Activated naive CD8-positive, alpha-beta T cell (primary cell): ENCODE data around the gene WDR4.
"Not testable (repeated sequence)": the region's sequence is repeated elsewhere in the genome, so short reads cannot be mapped to it uniquely, and the experiment has no call there.

Source experiments
- H3K27ac Mint-ChIP-seq: one replicate; pipeline ENCODE4 v1.8.0; 2021; ENCODE audit warnings: mixed read lengths
- H3K27me3 Mint-ChIP-seq: one replicate; pipeline ENCODE4 v1.8.0; 2021; ENCODE audit warnings: mixed read lengths
- H3K36me3 Mint-ChIP-seq: one replicate; pipeline ENCODE4 v1.8.0; 2021; ENCODE audit warnings: mixed read lengths
- H3K4me1 Mint-ChIP-seq: one replicate; pipeline ENCODE4 v1.8.0; 2021; ENCODE audit warnings: low read depth, mixed read lengths
- H3K4me3 Mint-ChIP-seq: one replicate; pipeline ENCODE4 v1.8.0; 2021; ENCODE audit warnings: mild to moderate bottlenecking, mixed read lengths
- H3K9me3 Mint-ChIP-seq: one replicate; pipeline ENCODE4 v1.8.0; 2021; ENCODE audit warnings: low read depth, mixed read lengths

WDR4 gene

DNA sequence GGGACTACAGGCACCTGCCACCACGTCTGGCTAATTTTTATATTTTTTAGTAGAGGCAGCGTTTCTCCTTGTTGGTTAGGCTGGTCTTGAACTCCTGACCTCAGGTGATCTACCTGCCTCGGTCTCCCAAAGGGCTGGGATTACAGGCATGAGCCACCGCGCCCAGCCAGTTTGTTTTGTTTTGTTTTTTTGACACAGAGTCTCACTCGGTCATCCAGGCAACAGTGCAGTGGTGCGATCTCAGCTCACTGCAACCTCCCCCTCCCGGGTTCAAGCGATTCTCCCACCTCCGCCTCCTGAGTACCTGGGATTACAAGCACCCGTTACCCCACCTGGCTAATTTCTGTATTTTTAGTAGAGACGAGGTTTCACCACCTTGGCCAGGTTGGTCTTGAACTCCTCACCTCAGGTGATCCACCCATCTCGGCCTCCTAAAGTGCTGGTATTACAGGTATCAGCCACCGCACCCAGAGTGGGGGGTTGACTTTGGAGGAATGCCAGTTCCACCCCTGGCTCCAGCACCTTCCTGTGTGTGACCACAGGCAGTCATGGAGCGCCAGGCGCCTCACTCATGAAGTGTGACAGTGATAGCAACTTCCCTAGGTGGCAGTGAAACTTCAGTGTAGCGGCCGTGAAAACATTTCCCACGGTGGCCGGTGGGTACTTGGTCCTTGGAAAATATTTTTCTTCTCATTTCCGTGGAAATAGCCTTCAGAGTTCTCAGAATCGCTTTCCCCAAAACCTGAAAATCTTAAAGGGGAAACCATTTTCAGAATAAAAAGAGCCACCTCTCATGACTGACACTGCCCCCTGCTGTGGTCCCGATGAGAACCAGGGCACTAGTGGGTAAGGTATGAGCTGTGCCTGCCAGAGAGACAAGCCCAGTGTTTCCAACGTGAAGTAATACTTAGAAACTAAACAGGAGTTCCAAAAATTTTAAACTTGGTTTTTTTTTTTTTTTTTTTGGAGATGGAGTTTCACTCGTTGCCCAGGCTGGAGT, 48.6 kb downstream of the WDR4 start:
- H3K27me3 Mint-ChIP-seq, result peaks cover 5% of the 10 kb centered on the region
- no peak overlapping the region for H3K27ac Mint-ChIP-seq
- H3K9me3 Mint-ChIP-seq, result no peaks in the 10 kb centered on the region
- no peaks in the 10 kb centered on the region for H3K36me3 Mint-ChIP-seq
- peaks cover 34% of the 10 kb centered on the region for H3K4me1 Mint-ChIP-seq
- H3K4me3 Mint-ChIP-seq, result peak overlapping the region; percentile 7

DNA sequence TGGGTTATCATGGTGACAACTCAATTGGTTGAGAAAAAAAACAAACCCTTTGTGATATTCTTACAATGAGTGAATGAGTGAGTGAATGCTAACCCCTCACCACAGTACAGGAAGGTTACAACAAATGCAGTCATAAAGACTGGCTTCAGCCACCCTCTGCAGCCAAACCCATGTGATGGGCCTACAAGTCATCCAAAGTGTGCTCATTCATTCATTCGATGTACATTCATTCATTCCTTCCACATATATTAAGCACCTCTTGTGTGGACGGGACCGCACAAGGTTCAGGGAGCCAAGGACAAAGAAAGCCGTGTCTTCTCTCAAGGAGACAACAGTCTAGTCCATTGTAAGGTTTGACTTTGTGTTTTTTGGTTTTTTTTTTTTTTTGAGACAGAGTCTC, 49.4 kb downstream of the WDR4 start:
- Mint-ChIP-seq H3K27me3 (peaks cover 12% of the 10 kb centered on the region), H3K4me3 (no peak overlapping the region), H3K27ac (no peak overlapping the region), H3K4me1 (peaks cover 37% of the 10 kb centered on the region), H3K36me3 (no peaks in the 10 kb centered on the region), H3K9me3 (no peaks in the 10 kb centered on the region)

DNA sequence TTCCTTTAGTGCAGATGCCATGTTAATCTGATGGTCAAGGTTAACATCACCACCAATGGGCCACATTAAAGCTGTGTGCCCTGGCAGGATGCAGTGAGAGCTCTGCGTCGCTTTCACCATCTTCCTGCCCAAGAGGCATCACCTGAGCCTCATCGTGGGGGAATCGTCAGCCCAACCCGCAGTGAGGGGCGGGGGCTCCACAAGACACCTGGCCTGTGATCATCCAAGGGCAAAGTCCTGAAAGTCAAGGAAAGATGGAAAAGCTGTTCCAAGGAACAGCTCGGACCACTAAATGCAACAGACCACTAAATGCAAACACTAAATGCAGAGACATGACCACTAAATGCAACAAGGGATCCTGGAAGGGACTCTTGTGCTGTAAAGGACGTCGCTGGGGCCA, 49.9 kb downstream of the WDR4 start:
- no peaks in the 10 kb centered on the region for H3K9me3 Mint-ChIP-seq
- peaks cover 37% of the 10 kb centered on the region for H3K4me1 Mint-ChIP-seq
- H3K36me3 Mint-ChIP-seq, result no peaks in the 10 kb centered on the region
- no peak overlapping the region for H3K27ac Mint-ChIP-seq
- no peak overlapping the region for H3K4me3 Mint-ChIP-seq
- H3K27me3 Mint-ChIP-seq, result peaks cover 12% of the 10 kb centered on the region

DNA sequence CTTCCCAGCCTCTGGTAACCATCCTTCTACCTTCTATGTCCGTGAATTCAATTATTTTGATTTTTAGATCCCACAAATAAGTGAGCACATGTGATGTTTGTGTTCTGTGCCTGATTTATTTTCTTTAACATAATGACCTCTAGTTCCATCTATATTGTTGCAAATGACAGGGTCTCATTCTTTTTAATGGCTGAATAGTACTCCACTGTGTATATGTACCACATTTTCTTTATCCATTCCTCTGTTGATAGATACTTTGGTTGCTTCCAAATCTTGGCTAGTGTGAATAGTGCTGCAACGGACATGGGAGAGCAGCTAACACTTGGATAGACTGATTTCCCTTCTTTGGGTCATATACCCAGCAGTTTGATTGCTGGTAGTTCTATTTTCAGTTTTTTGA, 51.8 kb downstream of the WDR4 start:
- H3K36me3 Mint-ChIP-seq, result no peaks in the 10 kb centered on the region
- peaks cover 14% of the 10 kb centered on the region for H3K27me3 Mint-ChIP-seq
- H3K27ac Mint-ChIP-seq, result no peak overlapping the region
- no peaks in the 10 kb centered on the region for H3K9me3 Mint-ChIP-seq
- H3K4me1 Mint-ChIP-seq, result peaks cover 29% of the 10 kb centered on the region
- H3K4me3 Mint-ChIP-seq, result no peak overlapping the region

DNA sequence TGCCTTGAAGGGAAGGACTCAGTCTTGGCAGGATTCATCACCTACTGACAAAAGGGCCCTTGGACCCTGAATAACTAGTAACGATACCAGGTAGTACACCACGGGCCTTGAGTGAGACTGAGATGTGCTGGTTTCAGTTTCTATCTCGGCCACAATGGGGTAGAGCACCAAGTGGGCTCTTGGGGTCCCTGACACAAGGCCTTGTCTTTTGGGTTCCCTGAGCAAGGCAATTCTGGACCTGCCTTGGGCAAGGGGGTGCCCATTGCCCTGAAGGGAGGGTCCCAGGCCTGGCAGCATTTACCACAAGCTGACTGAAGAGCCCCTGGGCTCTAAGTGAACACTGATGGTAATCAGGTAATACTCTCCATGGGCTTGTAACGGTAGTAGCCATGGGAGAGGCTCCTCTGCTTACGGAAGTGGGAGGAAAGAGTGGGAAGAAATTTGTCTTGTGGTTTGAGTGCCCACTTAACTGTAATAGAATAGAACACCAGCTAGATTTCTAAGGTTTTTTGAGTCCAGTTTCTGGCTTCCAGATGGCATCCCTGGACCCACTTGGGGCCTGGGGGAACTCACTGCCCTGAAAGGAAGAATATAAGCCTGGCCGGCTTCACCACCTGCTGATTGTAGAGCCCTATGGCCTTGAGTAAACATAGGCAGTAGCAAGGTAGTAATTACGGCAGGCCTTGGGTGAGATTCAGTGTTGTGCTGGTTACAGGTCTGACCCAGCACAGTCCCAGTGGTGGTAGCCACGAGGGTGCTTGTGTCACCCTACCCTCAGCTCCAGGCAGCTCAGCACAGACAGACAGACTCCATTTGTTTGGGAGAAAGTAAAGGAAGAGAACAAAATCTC, 58.5 kb downstream of the WDR4 start:
- H3K27ac Mint-ChIP-seq, result no peak overlapping the region
- H3K4me1 Mint-ChIP-seq, result peaks cover 6% of the 10 kb centered on the region
- no peaks in the 10 kb centered on the region for H3K9me3 Mint-ChIP-seq

DNA sequence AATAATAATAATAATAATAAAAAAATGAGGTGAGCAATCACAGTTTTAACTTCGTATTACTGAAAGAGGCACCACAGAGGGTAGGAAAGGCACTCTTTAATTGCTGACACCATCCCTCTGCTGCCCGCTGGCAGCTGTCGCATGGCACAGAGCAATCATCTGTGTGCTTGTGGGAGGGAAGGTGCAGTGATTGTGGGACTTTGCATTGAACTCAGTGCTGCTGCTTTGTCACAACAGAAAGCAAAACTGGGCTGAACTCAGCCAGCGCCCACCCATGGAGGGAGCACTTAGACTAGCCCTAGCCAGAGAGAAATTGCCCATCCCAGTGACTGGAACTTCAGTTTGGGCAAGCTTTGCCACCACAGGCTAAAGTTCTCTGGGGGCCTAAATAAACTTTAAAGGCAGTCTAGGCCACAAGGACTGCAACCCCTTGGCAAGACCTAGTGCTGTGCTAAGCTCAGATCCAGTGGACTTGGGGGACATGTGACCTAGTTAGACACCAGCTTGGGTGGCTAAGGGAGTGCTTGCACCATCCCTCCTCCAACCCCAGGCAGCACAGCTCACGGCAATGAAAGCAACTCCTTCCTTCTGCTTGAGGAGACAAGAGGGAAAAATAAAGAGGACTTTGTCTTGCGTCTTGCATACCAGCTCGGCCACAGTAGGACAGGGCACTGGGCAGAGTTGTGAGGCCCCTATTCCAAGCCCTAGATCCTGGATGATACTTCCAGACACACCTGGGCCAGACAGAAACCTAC, 59.3 kb downstream of the WDR4 start:
- H3K36me3 Mint-ChIP-seq, result peaks cover under 1% of the 10 kb centered on the region
- H3K4me1 Mint-ChIP-seq, result peaks cover 4% of the 10 kb centered on the region
- H3K4me3 Mint-ChIP-seq, result no peak overlapping the region
- H3K27me3 Mint-ChIP-seq, result peaks cover 5% of the 10 kb centered on the region
- H3K9me3 Mint-ChIP-seq, result no peaks in the 10 kb centered on the region
- no peak overlapping the region for H3K27ac Mint-ChIP-seq

More for the DNA sequence above, 58.5 kb downstream of the WDR4 start:
- no peak overlapping the region for H3K4me3 Mint-ChIP-seq
- peaks cover 12% of the 10 kb centered on the region for H3K27me3 Mint-ChIP-seq
- no peaks in the 10 kb centered on the region for H3K36me3 Mint-ChIP-seq

DNA sequence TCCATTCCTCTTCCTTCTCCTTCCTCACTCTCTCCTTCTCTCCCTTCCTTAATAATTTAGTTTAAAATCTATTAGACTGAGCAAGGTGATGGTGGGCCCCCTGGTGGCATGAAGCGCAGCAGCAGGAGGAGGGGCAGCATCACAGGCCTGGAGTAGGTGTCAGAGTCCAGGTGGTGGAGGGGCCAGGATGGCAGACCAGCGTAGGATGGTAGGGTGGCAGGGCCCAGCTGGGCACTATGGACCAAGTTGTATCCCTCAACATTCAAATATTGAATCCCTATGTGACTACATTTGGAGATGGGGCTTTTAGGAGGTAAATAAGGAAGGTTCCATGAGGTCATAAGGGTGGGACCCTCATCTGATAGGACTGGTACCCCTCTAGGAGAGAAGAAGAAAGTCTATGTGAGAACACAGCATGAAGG, 61.0 kb downstream of the WDR4 start:
- Mint-ChIP-seq H3K27ac (no peak overlapping the region), H3K27me3 (peaks cover 3% of the 10 kb centered on the region), H3K4me1 (no peaks in the 10 kb centered on the region), H3K4me3 (no peak overlapping the region), H3K36me3 (peaks cover 2% of the 10 kb centered on the region), H3K9me3 (no peaks in the 10 kb centered on the region)

DNA sequence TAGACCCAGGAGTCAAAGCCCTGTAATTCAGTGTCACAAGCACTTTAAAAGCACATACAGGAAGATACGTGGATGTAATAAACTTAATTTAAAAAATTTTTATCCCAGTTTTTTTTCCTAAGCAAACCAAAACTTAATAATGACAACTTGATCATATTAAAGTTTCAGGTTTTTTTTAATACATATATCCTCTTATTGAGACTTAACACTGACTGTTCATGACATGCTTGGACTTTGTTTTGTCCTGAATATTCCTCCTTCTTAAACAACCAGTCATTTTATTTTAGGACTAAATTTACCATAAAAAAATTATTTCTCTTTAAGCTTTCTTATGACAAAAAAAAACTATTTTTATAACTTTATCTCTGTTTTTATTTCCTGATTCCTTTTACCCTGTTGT, 64.1 kb downstream of the WDR4 start:
- Mint-ChIP-seq H3K27ac (no peak overlapping the region), H3K36me3 (peaks cover 2% of the 10 kb centered on the region), H3K9me3 (no peaks in the 10 kb centered on the region), H3K4me1 (no peaks in the 10 kb centered on the region), H3K27me3 (peaks cover 3% of the 10 kb centered on the region), H3K4me3 (no peak overlapping the region)

DNA sequence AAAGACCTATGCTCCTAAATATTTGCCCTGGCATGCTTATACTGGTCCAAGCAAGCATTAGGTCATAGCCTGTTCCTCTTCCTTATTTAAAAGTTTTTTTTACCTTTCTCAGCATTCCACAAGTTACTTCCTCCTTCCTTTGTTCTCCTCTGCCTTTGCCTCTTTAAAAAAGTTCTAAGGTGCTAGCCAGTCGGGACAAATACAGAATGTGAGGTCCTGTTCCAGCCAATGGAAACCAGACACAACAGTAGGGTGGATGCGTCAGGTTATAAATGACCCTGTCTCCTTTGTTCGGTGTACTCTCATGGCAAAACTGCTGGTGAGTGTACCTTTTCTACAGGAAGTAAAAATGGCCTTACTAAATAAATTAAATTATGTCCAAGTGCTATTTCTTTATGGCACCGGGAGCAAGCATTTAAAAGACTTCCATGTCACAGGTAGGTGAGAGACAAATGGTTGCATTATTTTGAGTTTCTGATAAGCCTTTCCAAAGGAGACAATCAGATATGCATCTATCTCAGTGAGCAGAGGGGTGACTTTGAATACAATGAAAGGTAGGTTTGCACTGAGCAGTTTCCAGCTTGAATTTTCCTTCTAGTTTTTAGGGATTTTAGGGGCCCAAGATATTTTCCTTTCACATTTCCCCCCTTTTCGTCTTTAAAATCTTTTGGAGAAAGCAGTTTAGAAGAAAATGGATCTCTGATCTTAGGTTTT, 66.7 kb downstream of the WDR4 start:
- not testable (repeated sequence) for H3K27me3 Mint-ChIP-seq, H3K4me1 Mint-ChIP-seq, H3K36me3 Mint-ChIP-seq, H3K9me3 Mint-ChIP-seq, H3K27ac Mint-ChIP-seq, H3K4me3 Mint-ChIP-seq

DNA sequence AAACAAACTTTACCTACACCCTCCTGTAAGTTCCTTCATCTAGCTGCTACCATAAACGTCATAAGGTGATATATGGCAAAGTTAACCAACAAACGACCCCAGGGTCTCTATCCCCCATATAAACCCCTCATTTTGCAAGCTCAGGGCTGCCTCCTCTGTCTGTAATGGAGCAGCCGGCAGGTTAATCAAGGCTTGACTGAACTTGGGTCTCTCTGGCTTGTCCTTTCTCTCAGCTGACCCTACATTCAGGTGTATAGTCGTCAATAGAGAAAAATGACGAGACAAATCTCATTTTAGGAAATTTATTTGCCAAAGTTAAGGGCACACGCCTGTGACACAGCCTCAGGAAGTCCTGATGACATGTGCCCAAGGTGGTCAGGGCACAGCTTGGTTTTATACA, 67.4 kb downstream of the WDR4 start:
- Mint-ChIP-seq H3K4me3 (no peak overlapping the region), H3K36me3 (peaks cover 2% of the 10 kb centered on the region), H3K27ac (no peak overlapping the region), H3K9me3 (no peaks in the 10 kb centered on the region), H3K27me3 (no peaks in the 10 kb centered on the region), H3K4me1 (no peaks in the 10 kb centered on the region)

DNA sequence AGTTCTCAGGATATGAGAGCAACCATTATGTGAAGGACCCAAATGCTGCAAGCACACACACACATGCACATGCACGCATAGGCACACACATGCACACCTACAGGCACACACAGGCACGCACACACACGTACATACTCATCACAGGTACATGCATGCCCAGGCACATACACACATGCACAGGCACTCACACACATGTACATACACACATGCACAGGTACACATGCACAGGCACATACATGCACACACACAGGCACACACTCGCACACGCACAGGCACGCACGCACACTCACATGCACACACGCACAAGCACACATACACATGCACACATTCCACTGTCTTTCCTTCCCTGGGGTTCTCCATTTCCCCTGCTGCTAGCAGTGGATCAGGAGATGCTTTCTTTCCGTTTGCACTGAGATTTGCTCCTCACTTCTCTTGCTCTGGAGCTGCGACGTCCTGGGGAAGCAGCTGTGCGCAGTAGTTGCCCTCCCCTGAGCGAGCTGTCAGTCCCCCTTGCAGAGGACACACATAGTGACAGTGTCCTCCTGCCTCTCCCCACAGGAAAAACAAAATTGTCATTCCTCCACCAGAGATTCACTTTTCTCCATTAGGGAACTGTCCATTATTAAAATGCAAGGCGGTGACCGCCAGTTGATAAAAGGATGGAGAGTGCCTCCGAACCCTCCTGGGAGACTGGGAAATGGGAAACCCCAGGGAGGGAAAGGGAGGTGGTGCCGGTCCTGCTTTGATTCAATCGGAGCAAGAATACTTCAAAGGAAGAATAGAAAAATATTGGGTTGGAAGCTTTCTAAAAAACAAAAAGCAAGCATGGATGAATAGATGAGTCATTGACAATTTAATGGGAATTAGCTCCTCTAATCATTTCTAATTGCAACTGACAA, 69.5 kb downstream of the WDR4 start:
- H3K9me3 Mint-ChIP-seq, result no peaks in the 10 kb centered on the region
- no peak overlapping the region for H3K27ac Mint-ChIP-seq
- H3K4me3 Mint-ChIP-seq, result no peak overlapping the region

DNA sequence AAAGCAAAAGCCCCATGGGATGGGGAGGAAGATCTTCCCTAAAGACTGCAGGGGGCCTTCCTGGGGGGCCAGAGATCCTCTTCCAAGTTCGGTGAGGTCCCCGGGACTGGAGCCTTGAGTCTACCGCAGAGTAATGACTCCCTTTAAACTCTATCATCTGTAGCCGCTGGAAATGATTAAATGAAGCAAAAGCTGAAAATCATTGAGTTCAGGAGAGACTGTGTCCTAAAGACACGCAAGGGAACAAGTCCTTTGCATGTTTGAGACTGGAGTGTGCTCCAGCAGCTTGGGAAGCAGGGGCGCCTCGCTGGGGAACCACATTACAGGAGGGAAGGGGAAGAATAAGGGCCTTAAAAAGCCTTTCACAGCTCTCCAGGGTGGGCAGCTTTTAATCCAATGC, 70.2 kb downstream of the WDR4 start:
- no peaks in the 10 kb centered on the region for H3K4me1 Mint-ChIP-seq
- no peak overlapping the region for H3K27ac Mint-ChIP-seq
- no peaks in the 10 kb centered on the region for H3K36me3 Mint-ChIP-seq
- no peaks in the 10 kb centered on the region for H3K27me3 Mint-ChIP-seq
- H3K4me3 Mint-ChIP-seq, result no peak overlapping the region
- no peaks in the 10 kb centered on the region for H3K9me3 Mint-ChIP-seq

More for the DNA sequence above, 69.5 kb downstream of the WDR4 start:
- no peaks in the 10 kb centered on the region for H3K27me3 Mint-ChIP-seq
- no peaks in the 10 kb centered on the region for H3K36me3 Mint-ChIP-seq
- no peaks in the 10 kb centered on the region for H3K4me1 Mint-ChIP-seq

DNA sequence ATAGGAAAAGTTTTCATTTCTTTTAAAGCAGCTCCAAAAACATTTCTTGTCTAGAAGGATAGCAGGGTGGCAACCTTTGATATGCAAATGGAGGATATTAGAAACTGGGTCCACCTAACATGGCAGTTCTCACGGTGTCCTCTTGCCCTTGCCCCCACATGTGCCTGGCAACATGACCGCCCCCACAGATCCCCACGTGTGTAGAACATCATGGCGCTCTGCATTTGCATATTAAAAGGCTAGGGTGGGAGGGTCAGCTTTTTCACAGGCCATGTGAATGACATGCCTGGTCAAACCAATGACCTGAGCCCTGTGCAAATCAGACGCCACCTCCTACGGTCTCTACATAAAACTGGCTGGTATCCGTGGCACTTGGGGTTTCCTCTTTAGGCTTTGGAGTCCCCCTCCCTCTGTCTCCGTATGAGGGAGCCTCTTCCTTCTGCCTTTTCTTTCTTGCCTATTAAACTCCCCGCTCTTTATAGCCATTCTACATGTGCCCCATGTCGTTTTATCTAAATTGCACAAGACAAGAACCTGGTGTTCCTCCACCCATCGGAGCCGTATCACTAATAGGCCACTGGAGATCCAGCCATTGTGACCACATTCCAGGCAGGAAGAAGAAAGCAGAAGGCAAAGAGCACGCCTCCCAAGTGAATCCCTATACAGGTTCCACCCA, 71.3 kb downstream of the WDR4 start:
- no peaks in the 10 kb centered on the region for H3K36me3 Mint-ChIP-seq
- H3K4me3 Mint-ChIP-seq, result no peak overlapping the region
- H3K4me1 Mint-ChIP-seq, result no peaks in the 10 kb centered on the region
- H3K9me3 Mint-ChIP-seq, result no peaks in the 10 kb centered on the region
- no peaks in the 10 kb centered on the region for H3K27me3 Mint-ChIP-seq
- no peak overlapping the region for H3K27ac Mint-ChIP-seq
